ENCODE measurements around the gene GTPBP3.
A peak's percentile ranks its signal among the peaks of the same experiment; 100 is the strongest.
"Not testable (repeated sequence)": the region's sequence is repeated elsewhere in the genome, so short reads cannot be mapped to it uniquely, and the experiment has no call there.

The GTPBP3 gene

GRCh38 chr19:17294051-17294891 is 43.1 kb upstream of the GTPBP3 start:
- Histone ChIP-seq H2AFZ (ENCODE audit: insufficient read depth, low read length, poor library complexity) (no peak overlapping the region), H2BK5ac (ENCODE audit: low read depth, low read length, poor library complexity) (no peak overlapping the region), H3K23ac (ENCODE audit: low read length) (no peak overlapping the region), H3K79me2 (ENCODE audit: control insufficient read depth, insufficient read depth, low read length, poor library complexity) (no peaks in the 10 kb centered on the region), H3K36me3 (ENCODE audit: control insufficient read depth in 1 of 2, insufficient read depth in 2 of 2, low read length in 2 of 2) (peaks cover 9 to 13% of the 10 kb centered on the region in 2 experiments), H3K4ac (ENCODE audit: low read depth, low read length) (no peak overlapping the region), H3K4me3 (ENCODE audit: low read depth, low read length) (no peak overlapping the region), H3K79me1 (ENCODE audit: low read length) (peaks cover 12% of the 10 kb centered on the region), H2AK5ac (ENCODE audit: low read length) (no peak overlapping the region), H3K4me2 (ENCODE audit: low read length) (no peak overlapping the region), H3K27me3 (ENCODE audit: insufficient read depth, low read length) (no peaks in the 10 kb centered on the region), H3K9ac (ENCODE audit: low read length) (no peak overlapping the region), H4K91ac (ENCODE audit: low read depth, low read length) (peak overlapping the region; percentile 7), H3K4me1 (ENCODE audit: control insufficient read depth in 1 of 2, insufficient read depth in 2 of 2, low read length in 2 of 2) (peaks cover 4 to 14% of the 10 kb centered on the region in 2 experiments), H4K8ac (ENCODE audit: low read depth, low read length) (no peak overlapping the region), H4K12ac (ENCODE audit: low read depth, low read length) (no peak overlapping the region), H2BK12ac (ENCODE audit: low read length) (peak overlapping the region; percentile 21), H3K18ac (ENCODE audit: low read length) (peak overlapping the region; percentile 51), H3K14ac (ENCODE audit: low read length) (no peak overlapping the region), H3K9me3 (ENCODE audit: insufficient read depth, low read depth, low read length) (peaks cover 4% of the 10 kb centered on the region), H3K27ac (ENCODE audit: low read depth, low read length) (no peak overlapping the region), H2BK120ac (ENCODE audit: insufficient read depth, low read length, poor library complexity) (no peak overlapping the region)
- no CpG with 5 or more reads among the region's 48 CpGs for WGBS (ENCODE audit: extremely low coverage, insufficient coverage, insufficient read length)
- peak; percentile 79 to 89 for DNase-seq

DNA sequence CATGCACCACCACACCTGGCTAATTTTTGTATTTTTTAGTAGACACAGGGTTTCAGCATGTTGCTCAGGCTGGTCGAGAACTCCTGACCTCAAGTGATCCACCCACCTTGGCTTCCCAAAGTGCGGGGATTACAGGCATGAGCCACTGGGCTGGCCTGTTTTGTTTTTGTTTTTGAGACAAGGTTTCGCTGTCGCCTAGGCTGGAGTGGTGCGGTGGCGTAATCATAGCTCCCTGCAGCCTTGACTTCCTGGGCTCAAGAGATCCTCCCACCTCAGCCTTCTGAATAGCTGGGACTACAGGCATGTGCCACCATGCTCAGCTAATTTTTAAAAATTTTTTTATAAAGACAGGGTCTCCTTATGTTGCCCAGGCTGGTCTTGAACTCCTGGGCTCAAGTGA is 41.8 kb upstream of the GTPBP3 start:
- not testable (repeated sequence) for H3K4ac ChIP-seq (ENCODE audit: low read depth, low read length)
- peaks cover 12% of the 10 kb centered on the region for H3K79me1 ChIP-seq (ENCODE audit: low read length)

GRCh38 chr19:17296273-17296672 is 41.1 kb upstream of the GTPBP3 start:
- H2BK5ac ChIP-seq (ENCODE audit: low read depth, low read length, poor library complexity), result peak overlapping the region; percentile 19
- H3K9me3 ChIP-seq (ENCODE audit: insufficient read depth, low read depth, low read length), result peaks cover 4% of the 10 kb centered on the region
- no peak overlapping the region for H3K14ac ChIP-seq (ENCODE audit: low read length)
- H3K79me2 ChIP-seq (ENCODE audit: control insufficient read depth, insufficient read depth, low read length, poor library complexity), result no peaks in the 10 kb centered on the region
- H3K9ac ChIP-seq (ENCODE audit: low read length), result no peak overlapping the region
- peaks cover 19 to 26% of the 10 kb centered on the region in 2 experiments for H3K36me3 ChIP-seq (ENCODE audit: control insufficient read depth in 1 of 2, insufficient read depth in 2 of 2, low read length in 2 of 2)
- peak overlapping the region; percentile 36 for H4K12ac ChIP-seq (ENCODE audit: low read depth, low read length)
- H3K4me1 ChIP-seq (ENCODE audit: control insufficient read depth in 1 of 2, insufficient read depth in 2 of 2, low read length in 2 of 2), result peaks cover 4 to 12% of the 10 kb centered on the region in 2 experiments
- H3K27ac ChIP-seq (ENCODE audit: low read depth, low read length), result no peak overlapping the region
- H3K23ac ChIP-seq (ENCODE audit: low read length), result no peak overlapping the region
- H2BK120ac ChIP-seq (ENCODE audit: insufficient read depth, low read length, poor library complexity), result peak overlapping the region; percentile 54
- peak overlapping the region; percentile 65 for H4K91ac ChIP-seq (ENCODE audit: low read depth, low read length)
- H3K18ac ChIP-seq (ENCODE audit: low read length), result no peak overlapping the region
- no peak overlapping the region for H3K4me3 ChIP-seq (ENCODE audit: low read depth, low read length)
- peaks cover 12% of the 10 kb centered on the region for H3K79me1 ChIP-seq (ENCODE audit: low read length)
- WGBS (ENCODE audit: extremely low coverage, insufficient coverage, insufficient read length), result no CpG with 5 or more reads among the region's 4 CpGs
- no peak overlapping the region for H3K4ac ChIP-seq (ENCODE audit: low read depth, low read length)
- peak overlapping the region; percentile 15 for H2BK12ac ChIP-seq (ENCODE audit: low read length)
- no peak overlapping the region for H4K8ac ChIP-seq (ENCODE audit: low read depth, low read length)
- no peak overlapping the region for H2AK5ac ChIP-seq (ENCODE audit: low read length)
- H3K27me3 ChIP-seq (ENCODE audit: insufficient read depth, low read length), result no peaks in the 10 kb centered on the region
- H2AFZ ChIP-seq (ENCODE audit: insufficient read depth, low read length, poor library complexity), result no peak overlapping the region
- peak; percentile 82 to 87 for DNase-seq
- H3K4me2 ChIP-seq (ENCODE audit: low read length), result no peak overlapping the region

More for the DNA sequence above, 41.8 kb upstream of the GTPBP3 start:
- not testable (repeated sequence) for H4K91ac ChIP-seq (ENCODE audit: low read depth, low read length); H2BK5ac ChIP-seq (ENCODE audit: low read depth, low read length, poor library complexity); H3K14ac ChIP-seq (ENCODE audit: low read length); H4K8ac ChIP-seq (ENCODE audit: low read depth, low read length); H3K4me2 ChIP-seq (ENCODE audit: low read length); H3K9ac ChIP-seq (ENCODE audit: low read length); H3K79me2 ChIP-seq (ENCODE audit: control insufficient read depth, insufficient read depth, low read length, poor library complexity); H3K27me3 ChIP-seq (ENCODE audit: insufficient read depth, low read length); H3K9me3 ChIP-seq (ENCODE audit: insufficient read depth, low read depth, low read length); H2AFZ ChIP-seq (ENCODE audit: insufficient read depth, low read length, poor library complexity); H3K23ac ChIP-seq (ENCODE audit: low read length); H3K4me3 ChIP-seq (ENCODE audit: low read depth, low read length); H2AK5ac ChIP-seq (ENCODE audit: low read length); H4K12ac ChIP-seq (ENCODE audit: low read depth, low read length); H2BK12ac ChIP-seq (ENCODE audit: low read length); H3K18ac ChIP-seq (ENCODE audit: low read length); H3K27ac ChIP-seq (ENCODE audit: low read depth, low read length); H2BK120ac ChIP-seq (ENCODE audit: insufficient read depth, low read length, poor library complexity)
- peak; percentile 85 to 91 for DNase-seq
- Histone ChIP-seq H3K36me3 (ENCODE audit: control insufficient read depth in 1 of 2, insufficient read depth in 2 of 2, low read length in 2 of 2) (peaks cover 12 to 19% of the 10 kb centered on the region in 2 experiments), H3K4me1 (ENCODE audit: control insufficient read depth in 1 of 2, insufficient read depth in 2 of 2, low read length in 2 of 2) (peaks cover 4 to 12% of the 10 kb centered on the region in 2 experiments)
- WGBS (ENCODE audit: extremely low coverage, insufficient coverage, insufficient read length), result no CpG with 5 or more reads among the region's 6 CpGs

DNA sequence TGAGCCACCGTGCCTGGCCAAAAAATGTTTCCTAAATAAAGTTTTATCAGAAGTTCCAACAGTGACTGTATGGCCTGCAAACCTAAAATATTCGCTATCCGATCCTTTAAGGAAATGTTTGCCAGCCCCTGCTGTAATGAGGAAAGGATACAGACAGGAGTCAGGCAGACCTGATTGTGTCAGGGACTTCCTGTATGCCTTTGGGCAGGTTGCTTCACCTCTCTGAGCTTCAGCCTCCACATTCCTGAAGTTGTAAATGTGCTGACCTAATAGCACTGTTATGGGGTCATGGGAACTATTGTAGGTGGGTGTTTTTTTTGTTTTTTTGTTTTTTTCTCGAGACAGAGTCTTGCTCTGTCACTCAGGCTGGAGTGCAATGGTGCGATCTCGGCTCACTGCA is 40.4 kb upstream of the GTPBP3 start:
- no peak overlapping the region for H4K12ac ChIP-seq (ENCODE audit: low read depth, low read length)

More for the DNA sequence above, 40.4 kb upstream of the GTPBP3 start:
- peaks cover 21 to 27% of the 10 kb centered on the region in 2 experiments for H3K36me3 ChIP-seq (ENCODE audit: control insufficient read depth in 1 of 2, insufficient read depth in 2 of 2, low read length in 2 of 2)
- peaks cover 10% of the 10 kb centered on the region for H3K79me1 ChIP-seq (ENCODE audit: low read length)
- no peak overlapping the region for H4K8ac ChIP-seq (ENCODE audit: low read depth, low read length)
- no peak overlapping the region for H3K4me2 ChIP-seq (ENCODE audit: low read length)
- H3K4ac ChIP-seq (ENCODE audit: low read depth, low read length), result no peak overlapping the region
- no peak overlapping the region for H3K23ac ChIP-seq (ENCODE audit: low read length)
- H2BK120ac ChIP-seq (ENCODE audit: insufficient read depth, low read length, poor library complexity), result no peak overlapping the region
- H2BK12ac ChIP-seq (ENCODE audit: low read length), result no peak overlapping the region
- H2AFZ ChIP-seq (ENCODE audit: insufficient read depth, low read length, poor library complexity), result no peak overlapping the region
- no peak overlapping the region for H3K14ac ChIP-seq (ENCODE audit: low read length)
- DNase-seq, result peak; percentile 92 to 94
- no peaks in the 10 kb centered on the region for H3K79me2 ChIP-seq (ENCODE audit: control insufficient read depth, insufficient read depth, low read length, poor library complexity)
- H3K4me3 ChIP-seq (ENCODE audit: low read depth, low read length), result no peak overlapping the region
- H3K27me3 ChIP-seq (ENCODE audit: insufficient read depth, low read length), result no peaks in the 10 kb centered on the region
- no peak overlapping the region for H3K9ac ChIP-seq (ENCODE audit: low read length)
- H4K91ac ChIP-seq (ENCODE audit: low read depth, low read length), result no peak overlapping the region
- peaks cover 4% of the 10 kb centered on the region for H3K9me3 ChIP-seq (ENCODE audit: insufficient read depth, low read depth, low read length)
- peaks cover 4 to 11% of the 10 kb centered on the region in 2 experiments for H3K4me1 ChIP-seq (ENCODE audit: control insufficient read depth in 1 of 2, insufficient read depth in 2 of 2, low read length in 2 of 2)
- H3K27ac ChIP-seq (ENCODE audit: low read depth, low read length), result no peak overlapping the region
- H2BK5ac ChIP-seq (ENCODE audit: low read depth, low read length, poor library complexity), result no peak overlapping the region
- no peak overlapping the region for H2AK5ac ChIP-seq (ENCODE audit: low read length)
- WGBS (ENCODE audit: extremely low coverage, insufficient coverage, insufficient read length), result no CpG with 5 or more reads among the region's 6 CpGs
- no peak overlapping the region for H3K18ac ChIP-seq (ENCODE audit: low read length)
